OCI-LY1 (cell line): ENCODE results near the gene C6orf52.

ENCODE experiments used
- CTCF ChIP-seq: fragments of 200-600 bp; sonication (generic), shearing (Covaris generic); IDR thresholded peaks from 2 replicates; pipeline ENCODE4 v1.5.1; 2017; ENCODE audit warnings: mild to moderate bottlenecking, antibody characterized with exemption, low read length, moderate library complexity, mixed read lengths
- EZH2 ChIP-seq: fragments of 200-600 bp; sonication (generic), shearing (Covaris generic); IDR thresholded peaks from 2 replicates; pipeline ENCODE4 v1.8.0; 2017; ENCODE audit warnings: borderline replicate concordance, mixed run types, mild to moderate bottlenecking, antibody characterized with exemption, low read length, moderate library complexity, mixed read lengths

GRCh38 chr6:10655508-10656055 is 38.8 kb downstream of the C6orf52 start:
- TF ChIP-seq EZH2 = no peak
- TF ChIP-seq CTCF = no peak
